Measurements from ENCODE around the gene EIF1B.
"Not testable (repeated sequence)": the region's sequence is repeated elsewhere in the genome, so short reads cannot be mapped to it uniquely, and the experiment has no call there.

Gene EIF1B

GRCh38 chr3:40309418-40309924 is at the start of gene EIF1B:
Gene EIF1B (plus strand): TSS chr3:40309707. CDS start chr3:40309942, 235 bp downstream.
- DNase-seq = peak; percentile 97

DNA sequence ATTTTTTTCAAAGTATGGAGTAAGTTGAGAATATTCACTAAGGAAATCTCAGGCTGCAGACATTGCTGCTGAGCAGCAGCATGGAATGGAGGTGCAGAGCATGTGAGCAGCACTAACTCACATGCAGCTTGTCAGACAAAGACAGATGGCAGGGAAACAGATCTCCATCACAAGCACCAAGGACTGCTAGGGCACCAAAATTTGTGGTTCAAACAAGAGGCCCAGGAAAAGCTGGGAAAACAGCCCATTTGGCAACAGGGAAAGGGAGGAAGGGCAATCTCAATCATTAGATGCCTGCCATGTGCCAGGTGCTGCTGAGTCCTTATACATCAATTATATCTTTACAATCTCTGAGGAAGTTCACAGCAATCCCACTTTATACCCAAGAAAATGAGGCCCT is 47.2 kb upstream of the EIF1B start:
- no peak for DNase-seq

- DNase-seq = no peak
Observed at GRCh38 chr3:40264451-40264850, 45.1 kb upstream of the EIF1B start.

GRCh38 chr3:40265181-40265580 is 44.3 kb upstream of the EIF1B start:
- DNase-seq = no peak

DNA sequence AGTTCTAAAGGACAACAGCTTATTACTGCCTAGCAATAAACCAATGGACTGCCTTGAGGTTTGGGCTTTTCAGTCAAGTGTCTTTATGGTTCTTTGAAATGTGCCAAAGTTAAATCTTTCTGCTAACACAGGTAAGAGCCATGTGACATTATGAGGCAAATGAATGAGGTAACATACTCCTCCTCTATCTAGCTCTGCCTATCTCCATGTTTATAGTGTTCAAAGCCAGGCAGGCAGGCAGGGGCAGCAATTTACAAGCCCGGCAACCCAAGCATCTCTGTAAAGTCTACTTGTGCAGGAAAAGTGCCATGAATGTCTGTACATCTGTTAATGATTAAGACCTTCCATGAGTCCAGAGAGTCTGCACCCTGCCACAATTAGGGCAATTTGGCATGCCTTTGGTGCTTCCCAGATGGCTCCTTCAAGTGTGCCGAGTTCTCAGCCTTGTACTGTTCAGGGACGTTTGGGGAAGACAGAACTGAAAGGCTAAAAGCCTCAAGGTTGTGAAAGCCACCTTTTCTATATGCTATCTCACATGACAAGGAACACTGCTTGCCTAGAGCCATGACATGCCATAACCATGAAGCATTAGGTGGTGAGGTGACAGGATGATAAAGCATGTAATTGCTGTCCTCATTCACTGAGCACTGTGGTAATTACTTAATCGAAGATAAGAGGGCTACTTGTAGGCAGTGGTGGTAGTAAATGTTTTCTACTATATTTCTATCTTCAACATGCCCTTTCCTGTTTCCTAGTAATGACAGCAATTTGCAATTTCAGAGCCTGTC is 41.4 kb upstream of the EIF1B start:
- no peak for DNase-seq

GRCh38 chr3:40268802-40269524 is 40.5 kb upstream of the EIF1B start:
- no peak for DNase-seq

GRCh38 chr3:40278791-40279190 is 30.7 kb upstream of the EIF1B start:
- DNase-seq = no peak

- DNase-seq = no peak
Observed at GRCh38 chr3:40281995-40282394, 27.5 kb upstream of the EIF1B start.

DNA sequence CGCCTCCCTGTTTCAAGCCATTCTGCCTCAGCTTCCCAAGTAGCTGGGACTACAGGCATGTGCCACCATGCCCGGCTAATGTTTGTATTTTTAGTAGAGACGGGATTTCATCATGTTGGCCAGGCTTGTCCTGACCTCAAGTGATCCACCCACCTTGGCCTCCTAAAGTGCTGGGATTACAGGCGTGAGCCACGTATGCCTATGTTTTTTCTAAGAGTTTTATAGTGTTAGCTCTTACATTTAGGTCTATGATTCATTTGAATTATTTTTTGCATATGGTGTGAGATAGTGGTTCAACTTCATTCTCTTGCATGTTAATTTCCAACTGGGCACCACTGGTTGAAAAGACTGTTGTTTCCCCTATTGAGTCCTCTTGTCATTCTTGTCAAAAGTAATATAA is 26.4 kb upstream of the EIF1B start:
- DNase-seq = not testable (repeated sequence)

GRCh38 chr3:40287248-40287647 is 22.3 kb upstream of the EIF1B start:
- DNase-seq = no peak

DNA sequence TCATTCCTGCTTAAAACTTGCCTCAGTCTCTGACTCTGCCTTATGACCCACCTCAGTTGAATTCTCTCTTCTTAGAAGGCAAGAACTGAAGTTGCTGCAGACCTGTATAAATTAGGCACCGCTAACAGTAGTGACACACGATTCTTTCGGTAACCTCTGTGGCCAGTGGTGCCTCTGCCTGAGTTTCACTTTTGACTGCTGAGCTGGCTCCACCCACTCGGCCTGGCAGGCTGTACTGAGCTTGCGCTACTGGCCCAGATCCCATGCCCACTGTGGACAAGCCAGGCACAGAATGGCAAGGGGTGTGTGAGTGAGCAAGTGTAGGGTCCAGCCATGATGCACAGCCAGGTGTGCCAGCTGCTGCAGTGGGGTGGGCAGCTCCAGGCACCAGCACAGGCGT is 19.1 kb upstream of the EIF1B start:
- DNase-seq = no peak

- DNase-seq = no peak
Observed at GRCh38 chr3:40291471-40291870, 18.0 kb upstream of the EIF1B start.

DNA sequence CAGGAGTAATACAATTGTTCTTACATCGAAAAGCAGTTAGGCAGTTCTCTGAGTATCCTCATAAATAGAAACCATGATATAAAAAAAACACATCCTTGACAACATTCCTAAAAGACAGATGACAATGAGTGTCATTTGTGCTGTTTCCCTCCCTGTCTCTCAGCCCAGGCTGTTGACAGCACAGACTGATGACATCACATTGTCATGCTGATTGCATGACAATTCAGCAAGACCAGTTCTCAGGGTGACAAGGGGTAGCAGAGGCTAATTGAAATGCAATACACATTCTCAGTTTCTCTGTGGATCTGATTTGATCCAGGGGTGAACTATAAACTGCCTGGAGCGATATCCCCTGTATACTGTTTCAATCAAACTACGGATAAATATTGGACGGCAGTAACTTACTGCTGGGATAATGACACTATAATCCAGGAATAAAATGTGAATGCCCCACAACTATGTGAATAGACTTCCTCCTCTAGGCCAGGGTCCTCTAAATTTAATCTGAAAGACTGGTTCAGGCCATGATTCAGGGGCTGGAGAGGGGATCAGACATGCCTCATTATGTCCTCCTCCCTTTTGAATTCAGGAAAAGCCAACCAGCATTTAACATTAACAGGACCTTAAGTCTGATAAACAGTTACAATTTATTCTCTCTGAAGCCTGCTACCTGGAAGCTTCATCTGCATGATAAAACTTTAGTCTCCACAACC is 16.7 kb upstream of the EIF1B start:
- DNase-seq = no peak

GRCh38 chr3:40294434-40294833 is 15.1 kb upstream of the EIF1B start:
- DNase-seq = no peak

GRCh38 chr3:40298075-40298474 is 11.4 kb upstream of the EIF1B start:
- no peak for DNase-seq

- no peak for DNase-seq
Observed at GRCh38 chr3:40299130-40299720, 10.3 kb upstream of the EIF1B start.

GRCh38 chr3:40299721-40300335 is 9.7 kb upstream of the EIF1B start:
- peak; percentile 99 for DNase-seq

DNA sequence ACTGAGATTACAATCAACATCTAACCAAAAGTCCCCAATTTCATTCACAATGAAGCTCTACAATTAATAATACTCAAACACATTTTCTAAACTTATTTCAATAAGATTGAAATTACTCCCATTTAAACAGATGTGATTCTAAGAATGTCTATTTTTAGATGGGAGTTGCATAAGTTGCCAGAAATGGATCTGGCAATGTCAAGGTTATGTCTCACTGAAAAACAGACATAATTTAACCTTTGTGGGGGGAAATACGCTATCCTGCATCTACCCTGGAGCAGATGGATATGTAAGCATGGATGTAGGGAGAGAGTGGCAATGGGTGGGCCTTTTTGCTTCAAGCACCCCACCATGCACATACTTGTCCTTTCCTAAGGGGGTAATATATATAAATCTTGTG is 6.7 kb upstream of the EIF1B start:
- peak; percentile 40 for DNase-seq

DNA sequence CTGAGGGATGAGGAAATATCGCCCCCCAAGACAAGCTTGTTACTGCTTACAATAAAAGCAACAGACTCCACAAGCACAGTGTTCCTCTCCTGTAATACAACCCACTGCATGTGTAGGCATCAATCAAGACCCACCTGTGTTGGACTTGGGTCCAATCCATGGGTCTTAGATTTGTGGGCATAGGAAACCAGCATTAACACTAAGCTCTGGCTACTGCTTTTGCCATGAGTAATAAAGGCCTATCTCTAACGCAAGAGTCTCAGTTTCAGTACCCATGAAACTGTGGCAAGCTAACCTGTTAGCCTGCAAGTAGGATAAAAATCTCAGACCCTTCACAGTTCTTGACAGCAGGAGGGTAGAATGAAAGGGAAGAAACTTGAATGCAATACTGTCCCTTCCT is 5.2 kb upstream of the EIF1B start:
- DNase-seq = peak; percentile 27

GRCh38 chr3:40306336-40306735 is 3.2 kb upstream of the EIF1B start:
- DNase-seq = no peak

DNA sequence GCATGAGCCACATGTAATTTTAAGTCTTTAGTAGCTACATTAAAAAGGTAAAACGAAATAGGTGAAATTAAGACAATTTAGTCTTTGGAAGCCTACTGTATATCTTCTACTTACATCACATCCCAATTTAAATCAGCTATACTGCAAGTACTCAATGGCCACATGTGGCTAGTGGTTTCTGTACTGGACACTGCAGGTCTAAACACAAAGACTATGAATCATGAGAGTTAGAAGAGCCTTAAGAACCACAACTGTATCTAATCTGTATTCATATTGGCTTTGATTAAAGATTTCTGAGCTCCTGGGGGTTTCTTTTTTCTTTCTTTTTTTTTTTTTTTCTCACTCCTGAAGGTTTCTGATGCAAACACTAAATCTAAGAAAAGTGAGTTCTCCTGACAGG is 2.3 kb upstream of the EIF1B start:
- DNase-seq = peak; percentile 16

- no peak for DNase-seq
Observed at GRCh38 chr3:40308725-40309417, 636 bp upstream of the EIF1B start.
